Thyroid gland (tissue), 4 donors: ENCODE results near the gene UFL1. TPM values are rescaled to one million over a fixed set of nuclear protein-coding genes. Genes with fewer than 3 reads are reported as not detected.
A peak's percentile ranks its signal among the peaks of the same experiment; 100 is the strongest.
"Not testable (repeated sequence)": the region's sequence is repeated elsewhere in the genome, so short reads cannot be mapped to it uniquely, and the experiment has no call there.

ENCODE experiments used
- DNase-seq, 2 donors: peaks; one replicate each; pipeline ENCODE4 v3.0.0-alpha.2; 2019
- H3K27ac ChIP-seq, 3 donors: fragments of 200-600 bp; sonication (generic); 1 replicate in 2 of 3; 2 replicates in 1 of 3; pipeline ENCODE4 v1.5.1; 2016 to 2019; ENCODE audit warnings: mild to moderate bottlenecking in 1 of 3, moderate library complexity in 1 of 3
- H3K27me3 ChIP-seq: fragments of 200-600 bp; sonication (generic); one replicate; pipeline ENCODE4 v1.5.1; 2019
- H3K36me3 ChIP-seq, 2 donors: fragments of 200-600 bp; sonication (generic); one replicate each; pipeline ENCODE4 v1.5.1; 2016 to 2019
- H3K4me1 ChIP-seq, 2 donors: fragments of 200-600 bp; sonication (generic); one replicate each; pipeline ENCODE4 v1.5.1; 2017 to 2019
- H3K4me3 ChIP-seq, 3 donors: fragments of 200-600 bp; sonication (generic); replicated peaks in 1 of 3; 1 replicate in 2 of 3; 2 replicates in 1 of 3; pipeline ENCODE4 v1.5.1; 2016; ENCODE audit warnings: mild to moderate bottlenecking in 1 of 3
- H3K9me3 ChIP-seq: fragments of 200-600 bp; sonication (generic); one replicate; pipeline ENCODE4 v1.5.1; 2017
- CTCF ChIP-seq, 6 experiments: fragments of 200-600 bp in 3 of 6; fragments of 450-650 bp in 3 of 6; sonication (generic) in 3 of 6; IDR thresholded peaks; one replicate each; pipeline ENCODE4 v1.5.1; 2016 to 2019; ENCODE audit warnings: antibody characterized with exemption in 6 of 6, mild to moderate bottlenecking in 2 of 6, inconsistent platforms in 1 of 6, moderate library complexity in 1 of 6
- POLR2A ChIP-seq, 2 donors: fragments of 450-650 bp; IDR thresholded peaks; one replicate each; pipeline ENCODE4 v1.6.1; 2017; ENCODE audit warnings: antibody characterized with exemption in 2 of 2, mild to moderate bottlenecking in 2 of 2, moderate library complexity in 1 of 2
- WGBS, 2 donors: methylation state at CpG; one replicate each; pipeline ENCODE4 v1.1.5; 2017; 5-methylcytosine and 5-hydroxymethylcytosine counted together
- intact Hi-C: fragments of 100-400 bp; cut with DNase I; formaldehyde crosslinking; loops from one replicate; pipeline ENCODE4 v1.15.1; 2023
- total RNA-seq, 4 donors: library from RNA; depleted of rRNA; stranded (reverse); fragments of >200 nt; gene quantifications; one replicate each; pipeline ENCODE4 v1.2.3, GENCODE V29; 2016

Gene UFL1
- 10 to 100 TPM; 31.2 to 40.2 (median 37.4) TPM for total RNA-seq

DNA sequence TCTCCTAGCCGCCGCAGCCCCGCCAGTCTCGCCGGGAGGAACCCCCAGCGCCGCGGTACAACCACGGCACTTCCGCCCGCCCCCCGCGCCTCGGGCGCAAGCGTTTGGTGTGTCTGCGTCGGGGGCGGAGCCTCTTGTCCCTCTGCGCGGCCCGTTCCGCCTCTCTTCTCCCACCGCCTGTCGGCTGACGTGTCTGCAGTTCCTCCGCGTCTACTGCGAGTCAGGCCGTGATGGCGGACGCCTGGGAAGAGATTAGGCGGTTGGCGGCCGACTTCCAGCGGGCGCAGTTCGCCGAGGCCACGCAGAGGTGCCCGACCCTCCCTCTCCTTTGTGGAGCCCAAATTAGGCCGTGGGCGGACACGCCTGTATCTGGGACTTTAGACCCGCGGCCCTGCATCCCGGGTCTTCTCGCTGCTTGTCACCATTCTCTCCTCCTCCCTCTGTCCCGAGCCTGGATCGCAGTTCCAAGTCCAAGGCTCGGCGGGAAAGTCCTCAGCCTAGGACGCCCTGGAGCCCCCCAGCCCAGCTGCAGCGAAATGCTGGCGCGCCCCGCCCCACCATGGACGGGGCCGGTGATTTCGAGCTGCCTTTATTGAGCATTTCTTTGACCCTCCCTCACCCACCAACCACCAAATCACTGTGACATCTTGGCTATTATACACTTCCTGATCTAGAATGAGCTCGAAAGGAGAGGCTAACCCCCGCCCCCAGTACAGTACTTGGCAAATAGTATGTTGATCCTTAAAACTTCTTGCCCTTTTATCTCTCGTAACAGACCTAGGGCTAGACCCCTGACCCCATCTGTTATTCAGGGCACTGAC, at the start of gene UFL1:
Gene UFL1, plus strand, starts transcription at position 163 of the 821 bp plus-strand sequence. Its CDS starts 68 bp downstream, at position 231.
- Histone ChIP-seq H3K4me3 (peak within 1 kb of the TSS; percentile 34 to 99 (median 79)), H3K36me3 (peaks cover 13 to 20% of the 10 kb centered on the region in 2 donors)
- TF ChIP-seq CTCF (IDR thresholded peaks at IDR 0.05) (peak in 2 of 6 experiments; percentile 18 to 24), POLR2A (IDR thresholded peaks at IDR 0.05) (peak in 1 of 2 donors; percentile 97)

DNA sequence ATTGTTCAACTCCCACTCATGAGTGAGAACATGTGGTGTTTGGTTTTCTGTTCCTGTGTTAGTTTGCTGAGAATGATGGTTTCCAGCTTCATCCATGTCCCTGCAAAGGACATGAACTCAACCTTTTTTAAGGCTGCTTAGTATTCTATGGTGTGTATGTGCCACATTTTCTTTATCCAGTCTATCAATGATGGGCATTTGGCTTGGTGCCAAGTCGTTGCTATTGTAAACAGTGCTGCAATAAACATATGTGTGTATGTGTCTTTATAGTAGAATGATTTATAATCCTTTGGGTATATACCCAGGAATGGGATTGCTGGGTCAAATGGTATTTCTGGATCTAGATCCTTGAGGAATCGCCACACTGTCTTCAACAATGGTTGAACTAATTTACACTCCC, 49.3 kb upstream of the UFL1 start:
- 56 to 61% methylated on average over 2 of the region's 2 CpGs for WGBS, 2 donors
- H3K36me3 ChIP-seq, intact Hi-C loops, H3K27me3 ChIP-seq, H3K4me1 ChIP-seq, H3K9me3 ChIP-seq, DNase-seq, H3K27ac ChIP-seq, H3K4me3 ChIP-seq: not testable (repeated sequence)

More for the DNA sequence above, at the start of gene UFL1:
- peak; percentile 95 to 96 for DNase-seq
- H3K27ac ChIP-seq, result peak within 1 kb of the TSS; percentile 95 to 97 (median 96)
- no peaks in the 10 kb centered on the region for H3K27me3 ChIP-seq
- 0 to 1% methylated on average over 24 to 30 of the region's 63 CpGs for WGBS, 2 donors
- peaks cover 11 to 14% of the 10 kb centered on the region in 2 donors for H3K4me1 ChIP-seq
- intact Hi-C loops, result no loop called here
- H3K9me3 ChIP-seq, result no peaks in the 10 kb centered on the region

DNA sequence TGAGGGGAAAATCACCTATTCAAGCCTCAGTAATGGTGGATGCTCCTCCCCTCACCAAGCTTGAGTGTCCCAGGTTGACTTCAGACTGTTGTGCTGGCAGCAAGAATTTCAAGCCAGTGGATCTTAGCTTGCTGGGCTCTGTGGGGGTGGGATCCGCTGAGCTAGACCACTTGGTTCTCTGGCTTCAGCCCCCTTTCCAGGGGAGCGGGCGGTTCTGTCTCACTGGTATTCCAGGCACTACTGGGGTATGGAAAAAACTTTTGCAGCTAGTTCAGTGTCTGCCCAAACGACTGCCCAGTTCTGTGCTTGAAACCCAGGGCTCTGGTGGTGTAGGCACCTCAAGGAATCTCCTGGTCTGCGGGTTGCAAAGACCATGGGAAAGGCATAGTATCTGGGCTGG, 42.9 kb upstream of the UFL1 start:
- Histone ChIP-seq H3K36me3 (no peaks in the 10 kb centered on the region), H3K9me3 (no peaks in the 10 kb centered on the region), H3K27ac (no peak overlapping the region), H3K27me3 (no peaks in the 10 kb centered on the region), H3K4me3 (no peak overlapping the region), H3K4me1 (no peaks in the 10 kb centered on the region)
- TF ChIP-seq CTCF (IDR thresholded peaks at IDR 0.05) (no peak), POLR2A (IDR thresholded peaks at IDR 0.05) (no peak)
- intact Hi-C loops, result no loop called here
- no peak for DNase-seq
- 93 to 96% methylated on average over 5 of the region's 5 CpGs for WGBS, 2 donors

GRCh38 chr6:96491926-96492325, 29.7 kb upstream of the UFL1 start:
- 93 to 97% methylated on average over 2 of the region's 2 CpGs for WGBS, 2 donors
- TF ChIP-seq CTCF (IDR thresholded peaks at IDR 0.05) (no peak), POLR2A (IDR thresholded peaks at IDR 0.05) (no peak)

GRCh38 chr6:96499781-96500180, 21.8 kb upstream of the UFL1 start:
- no peak overlapping the region for H3K4me3 ChIP-seq
- H3K36me3 ChIP-seq, result no peaks in the 10 kb centered on the region
- DNase-seq, result no peak
- no peaks in the 10 kb centered on the region for H3K27me3 ChIP-seq
- WGBS, 2 donors, result 68 to 74% methylated on average over 4 to 5 of the region's 5 CpGs
- intact Hi-C loops, result no loop called here
- no peak for TF ChIP-seq CTCF (IDR thresholded peaks at IDR 0.05)
- no peak for TF ChIP-seq POLR2A (IDR thresholded peaks at IDR 0.05)
- H3K9me3 ChIP-seq, result no peaks in the 10 kb centered on the region
- no peaks in the 10 kb centered on the region for H3K4me1 ChIP-seq
- no peak overlapping the region for H3K27ac ChIP-seq

More at GRCh38 chr6:96491926-96492325, 29.7 kb upstream of the UFL1 start:
- no peaks in the 10 kb centered on the region for H3K4me1 ChIP-seq
- no peaks in the 10 kb centered on the region for H3K27me3 ChIP-seq
- no peak overlapping the region for H3K27ac ChIP-seq
- intact Hi-C loops, result no loop called here
- peaks cover 5% of the 10 kb centered on the region for H3K9me3 ChIP-seq
- no peaks in the 10 kb centered on the region for H3K36me3 ChIP-seq
- DNase-seq, result no peak
- no peak overlapping the region for H3K4me3 ChIP-seq
